Activated naive CD4-positive, alpha-beta T cell treated with anti-CD3 and anti-CD28 coated beads, Interleukin-2, amount 50 U/mL, for 72 hours (primary cell): Measurements from ENCODE around the gene ABHD18. TPM values are rescaled to one million over a fixed set of nuclear protein-coding genes. Genes with fewer than 3 reads are reported as not detected.
"Not testable (repeated sequence)": the region's sequence is repeated elsewhere in the genome, so short reads cannot be mapped to it uniquely, and the experiment has no call there.

Experiments
- ATAC-seq, 2 donors: fragments of 150-1000 bp; cut with Tn5 transposase; 2 replicates each; pipeline ENCODE4 v1.10.0; 2021; ENCODE audit warnings: mild to moderate bottlenecking in 2 of 2, moderate library complexity in 2 of 2
- DNase-seq, 2 donors: peaks; one replicate each; pipeline ENCODE4 v3.0.0; 2021 to 2022; ENCODE audit warnings: low spot score in 2 of 2
- H3K27ac Mint-ChIP-seq, 2 donors: one replicate each; pipeline ENCODE4 v1.8.0; 2022; ENCODE audit warnings: mild to moderate bottlenecking in 2 of 2, mixed read lengths in 2 of 2
- H3K36me3 Mint-ChIP-seq, 2 donors: one replicate each; pipeline ENCODE4 v1.8.0; 2022; ENCODE audit warnings: mixed read lengths in 2 of 2
- H3K9me3 Mint-ChIP-seq, 2 donors: one replicate each; pipeline ENCODE4 v1.8.0; 2022; ENCODE audit warnings: mixed read lengths in 2 of 2
- total RNA-seq, 2 donors: library from RNA; stranded (reverse); gene quantifications; one replicate each; pipeline ENCODE4 v1.2.3, GENCODE V29; 2022

The ABHD18 gene
- total RNA-seq, 2 donors from 2014 or later: 22.7 to 28.7 TPM

DNA sequence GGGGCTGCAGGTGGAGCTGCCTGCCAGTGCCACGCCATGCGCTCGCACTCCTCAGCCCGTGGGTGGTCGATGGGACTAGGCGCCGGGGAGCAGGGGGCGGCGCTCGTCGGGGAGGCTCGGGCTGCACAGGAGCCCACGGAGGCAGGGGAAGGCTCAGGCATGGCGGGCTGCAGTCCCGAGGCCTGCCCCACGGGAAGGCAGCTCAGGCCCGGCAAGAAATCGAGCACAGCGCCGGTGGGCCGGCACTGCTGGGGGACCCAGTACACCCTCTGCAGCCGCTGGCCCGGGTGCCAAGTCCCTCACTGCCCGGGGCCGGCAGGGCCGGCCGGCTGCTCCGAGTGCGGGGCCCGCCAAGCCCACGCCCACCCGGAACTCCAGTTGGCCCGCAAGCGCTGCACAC lies 82.3 kb downstream of the ABHD18 start:
- DNase-seq, H3K36me3 Mint-ChIP-seq, ATAC-seq, H3K27ac Mint-ChIP-seq, H3K9me3 Mint-ChIP-seq: not testable (repeated sequence)

DNA sequence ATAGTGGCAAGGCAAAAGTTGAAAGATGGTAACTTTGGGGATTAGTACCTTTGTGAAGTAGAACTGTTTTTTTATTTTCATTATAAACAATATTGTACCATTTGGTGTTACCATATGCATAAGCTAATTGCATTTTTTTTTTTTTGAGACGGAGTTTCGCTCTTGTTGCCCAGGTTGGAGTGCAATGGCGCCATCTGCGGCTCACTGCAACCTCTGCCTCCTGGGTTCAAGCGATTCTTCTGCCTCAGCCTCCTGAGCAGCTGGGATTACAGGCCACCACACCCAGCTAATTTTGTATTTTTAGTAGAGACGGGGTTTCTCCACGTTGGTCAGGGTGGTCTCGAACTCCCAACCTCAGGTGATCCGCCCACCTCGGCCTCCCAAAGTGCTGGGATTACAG lies 86.0 kb downstream of the ABHD18 start:
- ATAC-seq, H3K27ac Mint-ChIP-seq, H3K36me3 Mint-ChIP-seq, H3K9me3 Mint-ChIP-seq, DNase-seq: not testable (repeated sequence)

DNA sequence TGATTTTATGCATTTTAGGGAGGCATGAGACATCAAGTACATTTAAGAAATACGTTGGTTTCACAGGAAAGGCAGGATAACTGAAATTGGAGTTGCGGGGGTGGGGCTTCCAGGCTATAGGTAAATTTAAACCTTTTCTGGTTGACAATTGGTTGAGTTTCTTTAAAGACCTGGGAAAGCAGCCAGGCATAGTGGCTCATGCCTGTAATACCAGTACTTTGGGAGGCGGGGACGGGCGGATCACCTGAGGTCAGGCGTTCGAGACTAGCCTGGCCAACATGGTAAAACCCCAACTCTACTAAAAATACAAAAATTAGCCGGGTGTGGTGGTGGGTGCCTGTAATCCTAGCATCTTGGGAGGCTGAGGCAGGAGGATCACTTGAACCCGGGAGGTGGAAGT lies 89.7 kb downstream of the ABHD18 start:
- not testable (repeated sequence) for H3K9me3 Mint-ChIP-seq, DNase-seq, ATAC-seq

DNA sequence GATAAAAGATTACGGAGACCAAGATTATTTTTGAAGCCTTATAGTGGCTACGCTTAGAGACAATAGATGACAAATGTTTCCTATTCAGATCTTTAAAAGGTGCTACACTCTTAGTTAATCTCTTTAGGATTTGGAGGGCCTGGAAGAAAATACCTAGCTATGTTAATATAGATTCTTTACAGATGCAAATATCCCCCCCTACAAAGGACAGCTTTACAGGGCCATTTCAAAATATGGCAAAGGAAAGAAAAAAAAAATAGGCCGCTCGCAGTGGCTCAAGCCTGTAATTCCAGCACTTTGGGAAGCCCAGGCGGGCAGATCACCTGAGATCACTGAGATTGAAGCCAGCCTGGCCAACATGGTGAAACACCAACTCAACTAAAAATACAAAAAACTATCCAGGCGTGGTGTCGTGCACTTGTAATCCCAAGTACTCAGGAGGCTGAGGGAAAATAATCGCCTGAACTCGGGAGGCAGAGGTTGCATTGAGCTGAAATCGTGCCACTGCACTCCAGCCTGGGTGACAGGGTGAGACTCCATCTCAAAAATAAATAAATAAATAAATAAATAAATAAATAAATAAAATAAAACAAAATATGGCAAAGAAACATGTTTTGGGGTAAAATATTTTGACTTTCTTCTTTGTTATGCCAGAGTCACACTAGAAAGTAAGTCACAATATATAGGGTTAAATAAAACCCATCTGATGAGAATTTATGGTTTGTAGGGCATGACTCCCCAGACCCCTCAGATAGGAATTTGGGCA lies 90.4 kb downstream of the ABHD18 start:
- not testable (repeated sequence) for H3K36me3 Mint-ChIP-seq, H3K27ac Mint-ChIP-seq, ATAC-seq, H3K9me3 Mint-ChIP-seq, DNase-seq

More for the DNA sequence above, 89.7 kb downstream of the ABHD18 start:
- H3K27ac Mint-ChIP-seq, H3K36me3 Mint-ChIP-seq: not testable (repeated sequence)

DNA sequence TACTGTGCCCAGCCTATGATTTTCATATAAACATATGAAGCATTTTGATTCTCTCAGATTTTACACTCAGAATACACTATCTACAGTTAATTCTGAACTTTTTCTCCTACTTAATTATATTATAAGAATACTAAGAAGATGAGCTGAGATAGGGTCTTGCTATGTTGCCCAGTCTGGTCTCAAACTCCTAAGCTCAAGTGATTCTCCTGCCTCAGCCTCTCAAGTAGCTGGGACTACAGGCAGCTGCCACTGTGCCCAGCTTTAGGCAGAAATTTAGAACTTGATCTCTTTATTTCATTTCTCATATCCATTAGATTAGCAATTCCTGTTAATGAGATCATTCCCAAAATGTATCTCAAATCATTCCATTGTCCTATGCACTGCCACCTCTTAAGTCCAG lies 91.2 kb downstream of the ABHD18 start:
- H3K36me3 Mint-ChIP-seq: no peaks in the 10 kb centered on the region
- no peak overlapping the region for H3K27ac Mint-ChIP-seq
- no peak for ATAC-seq
- DNase-seq: no peak
- no peaks in the 10 kb centered on the region for H3K9me3 Mint-ChIP-seq

DNA sequence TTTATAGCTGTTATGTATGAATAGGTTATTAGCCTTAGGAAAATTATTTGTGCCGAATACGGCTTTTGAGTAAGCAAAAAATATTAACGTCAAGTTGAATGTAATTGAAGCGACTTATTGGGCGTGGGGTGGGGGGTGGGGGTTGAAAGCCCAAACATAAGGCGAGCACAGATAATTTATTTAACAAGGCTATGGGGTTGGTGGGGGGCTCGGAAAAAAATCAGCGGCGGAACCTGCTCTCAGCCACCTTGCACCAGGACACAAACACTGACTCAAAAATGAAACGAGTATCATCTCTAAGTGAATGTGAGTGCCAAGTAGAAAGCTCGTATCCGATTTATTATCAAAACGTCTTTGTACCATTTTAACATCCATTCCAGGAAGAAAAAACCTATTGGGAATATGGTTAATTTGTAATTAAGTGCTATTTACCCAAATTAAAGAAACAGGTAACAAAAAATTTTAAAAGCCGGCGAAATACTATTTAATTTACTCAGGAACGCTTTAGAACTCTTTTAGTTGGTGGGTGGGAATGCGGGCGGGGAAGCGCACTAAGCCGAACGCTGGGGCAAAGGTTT lies 95.0 kb downstream of the ABHD18 start:
- H3K36me3 Mint-ChIP-seq: no peaks in the 10 kb centered on the region
- ATAC-seq (no peak), DNase-seq (no peak)
- H3K9me3 Mint-ChIP-seq: no peaks in the 10 kb centered on the region
- H3K27ac Mint-ChIP-seq: peak overlapping the region; percentile 90 to 98

DNA sequence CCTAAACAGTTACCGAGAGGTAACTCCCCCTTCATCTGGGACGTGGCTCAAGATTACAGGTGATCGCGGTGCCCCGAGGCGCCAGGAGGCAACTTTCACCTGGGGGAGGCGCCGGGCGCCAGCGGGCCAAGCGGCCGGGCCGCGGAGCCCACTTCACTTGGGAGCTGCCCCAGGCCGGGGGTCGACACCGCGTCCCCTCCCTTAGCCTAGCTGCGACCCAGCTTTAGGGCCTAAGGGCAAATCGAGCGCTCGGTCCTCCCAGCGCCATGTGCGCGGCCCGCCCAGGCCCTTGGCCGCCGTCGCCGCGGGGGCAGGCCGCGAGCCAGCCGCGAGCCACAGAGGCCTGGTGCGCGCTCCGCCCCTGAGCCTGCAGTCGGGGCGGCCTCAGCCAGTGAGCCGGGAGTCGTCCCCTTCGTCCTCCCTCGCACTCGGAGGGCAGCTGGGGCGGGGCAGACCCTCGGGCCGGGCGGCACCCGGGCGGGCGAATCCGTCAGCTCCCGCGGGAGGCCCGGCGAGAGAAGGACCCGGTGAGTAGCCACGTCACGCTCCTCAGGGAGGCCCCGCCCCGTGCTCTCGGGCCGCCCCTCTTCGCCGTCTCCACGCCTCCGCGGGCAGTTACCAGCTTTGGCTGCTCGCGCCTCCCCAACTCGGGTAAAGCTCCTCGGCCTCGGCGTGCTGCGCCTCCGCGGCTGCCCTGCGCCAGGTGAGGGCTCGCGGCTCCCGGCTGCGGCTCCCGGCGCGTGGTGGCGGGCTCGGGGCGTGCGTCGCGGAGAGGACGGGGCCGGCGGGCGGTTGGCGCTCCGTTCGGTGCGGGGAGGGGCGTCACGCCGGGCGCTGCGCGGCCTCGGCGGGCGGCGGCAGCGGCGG lies 95.7 kb downstream of the ABHD18 start, which contains the start of gene LARP1B:
Gene LARP1B, plus strand, starts transcription at position 614 of the 867 bp plus-strand sequence. CDS start 13,640 bp downstream, outside the sequence.
- Mint-ChIP-seq H3K9me3 (no peaks in the 10 kb centered on the region), H3K27ac (peak within 1 kb of the TSS; percentile 90 to 98), H3K36me3 (no peaks in the 10 kb centered on the region)
- DNase-seq (peak; percentile 94), ATAC-seq (peak; percentile 91 to 93)

DNA sequence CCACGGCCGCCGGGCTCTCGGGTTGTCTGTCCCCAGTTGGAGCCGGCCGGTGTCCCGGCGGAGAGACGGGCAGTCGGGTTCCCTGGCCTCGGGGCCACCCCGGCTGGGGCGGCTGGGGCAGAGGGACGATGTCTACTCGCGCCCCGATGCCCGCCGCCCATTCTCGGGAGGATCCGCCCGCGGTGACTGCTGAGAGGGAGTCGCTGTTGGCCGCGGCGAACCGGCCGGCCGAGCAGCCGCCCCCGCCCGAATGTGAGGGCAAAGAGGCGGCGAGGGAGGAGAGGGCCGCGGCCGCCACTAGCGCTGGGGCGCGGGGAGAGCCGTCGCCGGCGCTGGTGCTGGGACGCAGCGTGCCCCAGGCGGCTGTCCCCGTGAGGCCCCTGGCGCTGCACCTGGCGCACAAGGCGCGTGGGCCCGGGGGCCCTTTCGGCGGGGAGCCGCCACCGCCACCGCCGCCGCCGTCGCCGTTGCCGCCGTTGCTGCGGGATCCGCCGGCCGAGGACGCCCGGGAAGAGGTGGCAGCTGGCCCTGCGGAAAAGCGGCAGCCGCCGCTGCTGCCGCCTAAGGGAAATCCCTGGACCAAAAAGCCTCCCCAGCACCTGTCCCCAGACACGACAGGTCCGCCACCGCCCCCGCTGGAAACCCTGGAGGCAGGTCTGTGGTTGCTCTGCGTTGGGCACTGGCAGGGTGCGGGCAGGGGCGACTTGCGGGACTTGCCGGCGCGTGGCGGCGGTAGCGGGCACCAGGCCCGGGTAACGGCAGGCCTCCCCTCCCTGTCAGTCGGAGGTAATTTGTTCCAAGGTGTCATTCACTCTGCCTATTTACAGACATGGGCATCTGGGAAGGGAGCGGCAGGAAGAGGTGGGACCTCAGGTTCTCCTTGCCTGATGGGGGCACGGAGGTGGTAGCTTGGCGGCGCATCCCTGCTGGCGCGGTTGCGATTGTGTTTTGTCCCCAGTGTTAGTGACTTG lies 96.6 kb downstream of the ABHD18 start:
- Mint-ChIP-seq H3K9me3 (no peaks in the 10 kb centered on the region), H3K27ac (peak overlapping the region; percentile 68 to 90), H3K36me3 (no peaks in the 10 kb centered on the region)
- peak; percentile 60 to 84 for DNase-seq
- peak; percentile 35 to 44 for ATAC-seq

DNA sequence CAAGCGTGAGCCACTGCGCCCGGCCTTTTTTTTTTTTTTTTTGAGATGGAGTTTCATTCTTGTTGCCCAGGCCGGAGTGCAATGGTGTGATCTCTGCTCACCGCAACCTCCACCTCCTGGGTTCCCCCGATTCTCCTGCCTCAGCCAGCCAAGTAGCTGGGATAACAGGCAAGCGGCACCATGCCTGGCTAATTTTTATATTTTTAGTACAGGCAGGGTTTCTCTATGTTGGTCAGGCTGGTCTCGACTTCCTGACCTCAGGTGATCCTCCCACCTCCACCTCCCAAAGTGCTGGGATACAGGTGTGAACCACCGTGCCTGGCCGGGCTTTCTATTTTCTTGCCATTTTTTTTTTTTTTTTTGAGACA lies 101.2 kb downstream of the ABHD18 start:
- not testable (repeated sequence) for ATAC-seq, H3K27ac Mint-ChIP-seq, H3K9me3 Mint-ChIP-seq, DNase-seq, H3K36me3 Mint-ChIP-seq

DNA sequence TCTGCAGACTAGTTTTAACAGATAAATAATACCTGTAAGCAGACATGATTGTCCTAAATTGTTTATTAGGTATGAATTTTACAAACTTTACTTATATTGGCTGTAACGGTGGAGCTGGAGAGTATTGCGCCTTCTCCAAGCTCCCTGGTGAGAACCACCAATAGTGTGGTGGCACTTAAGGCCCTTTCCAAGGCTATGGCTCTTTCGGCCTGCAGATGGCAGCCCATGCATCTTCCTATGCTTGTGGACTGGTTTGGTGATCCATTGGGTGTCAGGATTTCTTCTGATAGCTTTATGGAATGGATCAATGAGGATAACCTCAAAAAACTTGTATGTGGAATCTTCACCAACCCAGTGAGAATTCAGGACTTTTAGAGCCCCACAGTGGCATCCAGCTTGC lies 103.7 kb downstream of the ABHD18 start:
- Mint-ChIP-seq H3K9me3 (no peaks in the 10 kb centered on the region), H3K36me3 (no peaks in the 10 kb centered on the region), H3K27ac (no peak overlapping the region)
- DNase-seq (peak in 1 of 2 donors; percentile 9), ATAC-seq (peak in 1 of 2 donors; percentile 59)

DNA sequence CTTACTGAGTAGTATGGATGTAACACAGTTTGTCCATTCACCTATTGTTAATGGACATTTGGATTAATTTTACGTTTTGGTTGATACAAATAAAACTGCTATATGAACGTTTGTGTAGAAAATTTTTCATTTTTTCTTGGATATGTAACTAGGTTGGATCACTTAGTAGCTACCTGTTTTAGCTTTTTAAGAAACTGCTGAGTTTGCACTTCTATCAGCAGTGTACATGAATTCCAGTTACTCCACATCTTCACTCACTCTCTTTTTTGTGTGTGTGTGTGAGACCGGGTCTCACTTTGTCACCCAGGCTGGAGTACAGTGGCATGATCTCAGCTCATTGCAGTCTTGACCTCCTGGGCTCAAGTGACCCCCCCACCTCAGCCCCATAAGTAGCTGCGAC lies 111.3 kb downstream of the ABHD18 start:
- no peaks in the 10 kb centered on the region for H3K9me3 Mint-ChIP-seq
- H3K27ac Mint-ChIP-seq: no peak overlapping the region
- peaks cover 13 to 16% of the 10 kb centered on the region in 2 donors for H3K36me3 Mint-ChIP-seq
- DNase-seq (no peak), ATAC-seq (no peak)

Other genes starting within 250 kb of the ABHD18 start
- not detected for gene SLC25A31, start 235.0 kb upstream of the ABHD18 start, total RNA-seq
- gene HSPA4L, start 183.1 kb upstream of the ABHD18 start, total RNA-seq: 1 to 10 TPM; 1.2 to 3.2 TPM
- gene PLK4, start 84.5 kb upstream of the ABHD18 start, total RNA-seq: 10 to 100 TPM; 50.5 to 76.4 TPM
- 10 to 100 TPM; 16.8 to 21.2 TPM for gene MFSD8, start 233 bp upstream of the ABHD18 start, total RNA-seq
- 10 to 100 TPM; 18.1 to 32.5 TPM for gene LARP1B, start 95.9 kb downstream of the ABHD18 start, total RNA-seq